MM.1S (cell line): Measurements from ENCODE around the gene FGF1.

Source experiments
- CTCF ChIP-seq: fragments of 300-600 bp; sonication (generic); IDR thresholded peaks from 2 replicates; pipeline ENCODE4 v1.5.1; 2016; ENCODE audit warnings: antibody characterized with exemption, low read length, mixed read lengths
- EZH2 ChIP-seq: fragments of 300-600 bp; sonication (generic); optimal IDR thresholded peaks from 2 replicates; pipeline ENCODE3; 2017; ENCODE audit warnings: low read depth, mild to moderate bottlenecking, antibody characterized with exemption, low read length, mixed read lengths

GRCh38 chr5:142572006-142572405, 113.9 kb downstream of the FGF1 start:
- TF ChIP-seq CTCF: no peak
- TF ChIP-seq EZH2: no peak
